H9 (cell line): ENCODE data around the gene TMEM171. TPM values are rescaled to one million over a fixed set of nuclear protein-coding genes. Genes with fewer than 3 reads are reported as not detected.

Experiments
- DNase-seq: peaks from one replicate; pipeline ENCODE4 v3.0.0-alpha.2; 2017
- H2AFZ ChIP-seq: one replicate; pipeline ENCODE4 v1.6.1; 2013; ENCODE audit warnings: mild to moderate bottlenecking, low read length, control low read depth, moderate library complexity
- H2AK5ac ChIP-seq: 2 replicates; pipeline ENCODE4 v1.6.1; 2013; ENCODE audit warnings: low read length, control low read depth, mixed read lengths; ENCODE audit not compliant: insufficient read length
- H2BK120ac ChIP-seq: one replicate; pipeline ENCODE4 v1.6.1; 2013; ENCODE audit warnings: low read depth, mild to moderate bottlenecking, low read length, control low read depth, inconsistent platforms; ENCODE audit not compliant: poor library complexity, severe bottlenecking
- H2BK12ac ChIP-seq: 2 replicates; pipeline ENCODE4 v1.6.1; 2013; ENCODE audit warnings: low read length, control low read depth, mixed read lengths, low read depth; ENCODE audit not compliant: insufficient read length
- H2BK15ac ChIP-seq: 2 replicates; pipeline ENCODE4 v1.6.1; 2013; ENCODE audit warnings: low read depth, low read length, control low read depth
- H2BK20ac ChIP-seq: one replicate; pipeline ENCODE4 v1.6.1; 2013; ENCODE audit warnings: low read depth, mild to moderate bottlenecking, low read length, control low read depth, inconsistent platforms; ENCODE audit not compliant: poor library complexity, severe bottlenecking
- H2BK5ac ChIP-seq: 2 replicates; pipeline ENCODE4 v1.6.1; 2013; ENCODE audit warnings: low read length, control low read depth, mixed read lengths; ENCODE audit not compliant: insufficient read length
- H3K14ac ChIP-seq: 2 replicates; pipeline ENCODE4 v1.6.1; 2013; ENCODE audit warnings: low read length, control low read depth; ENCODE audit not compliant: insufficient read depth
- H3K18ac ChIP-seq: 2 replicates; pipeline ENCODE4 v1.6.1; 2013; ENCODE audit warnings: low read depth, mild to moderate bottlenecking, mixed read lengths, low read length, control low read depth; ENCODE audit not compliant: insufficient read length
- H3K23ac ChIP-seq: 2 replicates; pipeline ENCODE4 v1.6.1; 2013; ENCODE audit warnings: low read length, control low read depth, mixed read lengths, low read depth; ENCODE audit not compliant: insufficient read length
- H3K23me2 ChIP-seq: 2 replicates; pipeline ENCODE4 v1.6.1; 2013; ENCODE audit warnings: low read depth, mild to moderate bottlenecking, mixed read lengths, low read length, control low read depth; ENCODE audit not compliant: insufficient read length, poor library complexity, severe bottlenecking
- H3K27ac ChIP-seq: 2 replicates; pipeline ENCODE4 v1.5.1; 2013; ENCODE audit warnings: low read length, control low read depth, mixed read lengths, low read depth; ENCODE audit not compliant: insufficient read length
- H3K27me3 ChIP-seq: 2 replicates; pipeline ENCODE4 v1.6.1; 2013; ENCODE audit warnings: low read length, control low read depth, inconsistent platforms; ENCODE audit not compliant: insufficient read depth
- H3K4ac ChIP-seq: 2 replicates; pipeline ENCODE4 v1.6.1; 2013; ENCODE audit warnings: low read depth, mild to moderate bottlenecking, control low read depth, inconsistent platforms, low read length, moderate library complexity
- H3K4me1 ChIP-seq: 2 replicates; pipeline ENCODE4 v1.6.1; 2013; ENCODE audit warnings: low read length, control low read depth, inconsistent platforms; ENCODE audit not compliant: insufficient read depth
- H3K4me2 ChIP-seq: 2 replicates; pipeline ENCODE4 v1.6.1; 2013; ENCODE audit warnings: low read length, control low read depth, mixed read lengths; ENCODE audit not compliant: insufficient read length, insufficient read depth
- H3K56ac ChIP-seq: 2 replicates; pipeline ENCODE4 v1.6.1; 2013; ENCODE audit warnings: low read depth, mild to moderate bottlenecking, mixed read lengths, low read length, control low read depth; ENCODE audit not compliant: insufficient read length
- H3K79me1 ChIP-seq: 2 replicates; pipeline ENCODE4 v1.6.1; 2013; ENCODE audit warnings: low read depth, mild to moderate bottlenecking, moderate library complexity, low read length, control low read depth, inconsistent platforms; ENCODE audit not compliant: insufficient read depth, poor library complexity, severe bottlenecking
- H3K79me2 ChIP-seq: 2 replicates; pipeline ENCODE4 v1.6.1; 2013; ENCODE audit warnings: low read length, control low read depth, inconsistent platforms; ENCODE audit not compliant: insufficient read depth
- H3K9ac ChIP-seq: 2 replicates; pipeline ENCODE4 v1.6.1; 2013; ENCODE audit warnings: low read length, control low read depth, mixed read lengths; ENCODE audit not compliant: insufficient read length; ENCODE audit errors: extremely low read depth
- H3K9me3 ChIP-seq: one replicate; pipeline ENCODE4 v1.6.1; 2013; ENCODE audit warnings: low read depth, low read length, inconsistent platforms; ENCODE audit not compliant: control insufficient read depth
- H3T11ph ChIP-seq: one replicate; pipeline ENCODE4 v1.6.1; 2013; ENCODE audit warnings: mild to moderate bottlenecking, low read length, control low read depth, inconsistent platforms
- H4K20me1 ChIP-seq: one replicate; pipeline ENCODE4 v1.6.1; 2013; ENCODE audit not compliant: control insufficient read depth, insufficient read length, insufficient read depth
- H4K5ac ChIP-seq: 2 replicates; pipeline ENCODE4 v1.6.1; 2013; ENCODE audit warnings: low read depth, mild to moderate bottlenecking, mixed read lengths, low read length, control low read depth; ENCODE audit not compliant: insufficient read length
- H4K8ac ChIP-seq: replicated peaks from 2 replicates; pipeline ENCODE4 v1.6.1; 2013; ENCODE audit warnings: low read length, control low read depth, mixed read lengths, low read depth; ENCODE audit not compliant: insufficient read length
- H4K91ac ChIP-seq: 2 replicates; pipeline ENCODE4 v1.6.1; 2013; ENCODE audit warnings: low read depth, mild to moderate bottlenecking, moderate library complexity, mixed read lengths, low read length, control low read depth; ENCODE audit not compliant: insufficient read length
- H3K27ac Mint-ChIP-seq, 3 experiments: 2 replicates in 2 of 3; 3 replicates in 1 of 3; pipeline ENCODE4 v1.8.0; 2020 to 2021; ENCODE audit warnings: mixed read lengths in 3 of 3, mild to moderate bottlenecking in 1 of 3, moderate library complexity in 1 of 3
- H3K27me3 Mint-ChIP-seq: 2 replicates; pipeline ENCODE4 v1.8.0; 2021; ENCODE audit warnings: low read depth, mild to moderate bottlenecking, moderate library complexity, mixed read lengths
- H3K36me3 Mint-ChIP-seq, 3 experiments: 2 replicates in 2 of 3; 3 replicates in 1 of 3; pipeline ENCODE4 v1.8.0; 2020 to 2021; ENCODE audit warnings: low read depth in 3 of 3, mixed read lengths in 3 of 3; ENCODE audit not compliant: insufficient read depth in 1 of 3
- H3K4me1 Mint-ChIP-seq, 2 experiments: 2 replicates each; pipeline ENCODE4 v1.8.0; 2020; ENCODE audit warnings: mixed read lengths in 2 of 2
- H3K4me3 Mint-ChIP-seq, 2 experiments: 2 replicates in 1 of 2; 3 replicates in 1 of 2; pipeline ENCODE4 v1.8.0; 2020 to 2021; ENCODE audit warnings: mild to moderate bottlenecking in 2 of 2, mixed read lengths in 2 of 2, moderate library complexity in 1 of 2
- H3K9me3 Mint-ChIP-seq, 2 experiments: 2 replicates in 1 of 2; 3 replicates in 1 of 2; pipeline ENCODE4 v1.8.0; 2020; ENCODE audit warnings: mild to moderate bottlenecking in 2 of 2, mixed read lengths in 2 of 2, moderate library complexity in 1 of 2
- total RNA-seq: library from RNA; stranded (reverse); gene quantifications from 2 replicates; pipeline ENCODE4 v1.2.1, GENCODE V29; 2021
- TF ChIP-seq, protein P1 (sequence below): fragments of 200-600 bp; sonication (generic); conservative IDR thresholded peaks from 3 replicates; pipeline ENCODE4 v1.8.0; 2021; ENCODE audit warnings: antibody characterized with exemption, mild to moderate bottlenecking

Gene TMEM171
- total RNA-seq, 1 experiment from 2014 or later: 0.42 TPM

DNA sequence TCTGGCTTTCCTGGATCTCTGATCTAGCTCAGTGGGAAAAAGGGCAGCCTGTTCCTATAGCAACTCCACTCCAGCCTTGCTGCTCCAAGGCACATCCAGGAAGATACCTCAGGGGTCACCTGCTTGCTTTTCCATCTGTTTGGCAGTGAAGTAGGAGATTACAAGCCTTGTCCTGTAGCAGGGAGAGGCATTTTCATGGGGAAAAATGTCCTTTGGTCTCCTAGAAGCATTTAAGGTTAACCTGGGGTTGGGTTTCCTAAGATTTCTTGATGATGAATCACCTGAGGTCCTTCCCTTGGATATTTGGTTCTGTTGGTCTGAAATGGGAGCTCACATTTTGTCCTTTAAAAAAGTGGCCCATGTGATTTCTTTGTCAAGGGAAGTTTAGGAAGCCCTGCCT, 51.1 kb downstream of the TMEM171 start:
- Histone ChIP-seq H2BK12ac (no peak overlapping the region), H3K23ac (no peak overlapping the region), H3K14ac (no peak overlapping the region), H3K4me2 (no peak overlapping the region), H2BK15ac (no peak overlapping the region), H2AK5ac (no peak overlapping the region), H3K18ac (no peak overlapping the region), H3T11ph (no peak overlapping the region), H3K4ac (no peak overlapping the region), H3K23me2 (no peaks in the 10 kb centered on the region), H4K20me1 (no peaks in the 10 kb centered on the region), H2AFZ (no peak overlapping the region), H3K79me1 (no peaks in the 10 kb centered on the region), H2BK120ac (no peak overlapping the region), H3K9ac (no peak overlapping the region), H2BK5ac (no peak overlapping the region), H3K79me2 (no peaks in the 10 kb centered on the region), H4K91ac (no peak overlapping the region), H3K9me3 (no peaks in the 10 kb centered on the region), H3K27ac (no peak overlapping the region), H2BK20ac (no peak overlapping the region), H3K27me3 (no peaks in the 10 kb centered on the region), H4K5ac (no peak overlapping the region), H3K4me1 (0 out of 2 replicates have a peak, but pooled peaks cover 3% of the 10 kb centered on the region), H3K56ac (no peak overlapping the region), H4K8ac (no peak overlapping the region)
- TF ChIP-seq, protein P1, sequence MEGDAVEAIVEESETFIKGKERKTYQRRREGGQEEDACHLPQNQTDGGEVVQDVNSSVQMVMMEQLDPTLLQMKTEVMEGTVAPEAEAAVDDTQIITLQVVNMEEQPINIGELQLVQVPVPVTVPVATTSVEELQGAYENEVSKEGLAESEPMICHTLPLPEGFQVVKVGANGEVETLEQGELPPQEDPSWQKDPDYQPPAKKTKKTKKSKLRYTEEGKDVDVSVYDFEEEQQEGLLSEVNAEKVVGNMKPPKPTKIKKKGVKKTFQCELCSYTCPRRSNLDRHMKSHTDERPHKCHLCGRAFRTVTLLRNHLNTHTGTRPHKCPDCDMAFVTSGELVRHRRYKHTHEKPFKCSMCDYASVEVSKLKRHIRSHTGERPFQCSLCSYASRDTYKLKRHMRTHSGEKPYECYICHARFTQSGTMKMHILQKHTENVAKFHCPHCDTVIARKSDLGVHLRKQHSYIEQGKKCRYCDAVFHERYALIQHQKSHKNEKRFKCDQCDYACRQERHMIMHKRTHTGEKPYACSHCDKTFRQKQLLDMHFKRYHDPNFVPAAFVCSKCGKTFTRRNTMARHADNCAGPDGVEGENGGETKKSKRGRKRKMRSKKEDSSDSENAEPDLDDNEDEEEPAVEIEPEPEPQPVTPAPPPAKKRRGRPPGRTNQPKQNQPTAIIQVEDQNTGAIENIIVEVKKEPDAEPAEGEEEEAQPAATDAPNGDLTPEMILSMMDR: no peak
- Mint-ChIP-seq H3K9me3 (no peaks in the 10 kb centered on the region; a peak in 1 of 5 replicates), H3K4me3 (no peak overlapping the region), H3K27ac (no peak overlapping the region), H3K27me3 (no peaks in the 10 kb centered on the region; the same call in 1 of the 2 replicates), H3K36me3 (no peaks in the 10 kb centered on the region), H3K4me1 (peaks cover 6 to 18% of the 10 kb centered on the region in 2 experiments)
- no peak for DNase-seq
